GM21723 (cell line): ENCODE data around the gene SPATA25.
"Not testable (repeated sequence)": the region's sequence is repeated elsewhere in the genome, so short reads cannot be mapped to it uniquely, and the experiment has no call there.

ENCODE experiments used
- ATAC-seq: cut with Tn5 transposase; IDR thresholded peaks from one replicate; pipeline ENCODE4 v1.9.1; 2021; ENCODE audit warnings: mild to moderate bottlenecking, moderate library complexity; ENCODE audit not compliant: unreplicated experiment

Gene SPATA25

DNA sequence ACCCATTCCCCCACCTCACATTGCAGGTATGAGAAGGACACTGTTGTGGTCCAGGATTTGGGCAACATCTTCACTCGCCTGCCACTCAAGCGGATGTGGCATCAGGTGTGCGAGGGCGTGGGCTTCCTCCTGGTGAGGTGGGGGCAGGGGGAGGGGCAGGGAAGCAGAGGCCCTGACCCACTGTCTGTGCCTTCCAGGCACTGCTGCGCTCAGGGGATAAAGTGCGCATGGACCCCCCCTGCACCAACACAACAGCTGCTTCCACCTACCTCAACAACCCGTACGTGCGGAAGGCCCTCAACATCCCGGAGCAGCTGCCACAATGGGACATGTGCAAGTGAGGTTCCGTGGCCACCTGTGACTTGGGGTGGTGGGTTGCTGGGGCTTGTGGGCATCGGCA lies 7.4 kb upstream of the SPATA25 start:
- no peak for ATAC-seq

DNA sequence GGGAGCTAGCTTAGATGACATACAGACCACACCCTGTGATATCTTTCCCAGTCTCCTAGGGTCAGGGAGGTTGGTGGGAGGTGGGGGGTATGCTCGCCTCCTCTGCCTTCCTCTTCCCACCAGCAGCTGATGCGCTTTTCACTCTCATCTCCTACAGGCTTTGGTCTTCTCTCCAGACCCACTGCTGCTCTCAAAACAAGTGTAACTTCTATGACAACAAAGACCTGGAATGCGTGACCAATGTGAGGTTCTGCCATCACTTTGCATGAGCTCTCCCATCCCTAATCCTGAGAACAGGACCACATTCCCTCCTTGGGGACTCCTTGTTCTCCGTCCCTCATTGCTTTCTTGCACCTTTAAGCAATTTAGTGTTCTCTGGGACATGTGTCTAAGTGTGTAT lies 6.4 kb upstream of the SPATA25 start:
- ATAC-seq, result no peak

DNA sequence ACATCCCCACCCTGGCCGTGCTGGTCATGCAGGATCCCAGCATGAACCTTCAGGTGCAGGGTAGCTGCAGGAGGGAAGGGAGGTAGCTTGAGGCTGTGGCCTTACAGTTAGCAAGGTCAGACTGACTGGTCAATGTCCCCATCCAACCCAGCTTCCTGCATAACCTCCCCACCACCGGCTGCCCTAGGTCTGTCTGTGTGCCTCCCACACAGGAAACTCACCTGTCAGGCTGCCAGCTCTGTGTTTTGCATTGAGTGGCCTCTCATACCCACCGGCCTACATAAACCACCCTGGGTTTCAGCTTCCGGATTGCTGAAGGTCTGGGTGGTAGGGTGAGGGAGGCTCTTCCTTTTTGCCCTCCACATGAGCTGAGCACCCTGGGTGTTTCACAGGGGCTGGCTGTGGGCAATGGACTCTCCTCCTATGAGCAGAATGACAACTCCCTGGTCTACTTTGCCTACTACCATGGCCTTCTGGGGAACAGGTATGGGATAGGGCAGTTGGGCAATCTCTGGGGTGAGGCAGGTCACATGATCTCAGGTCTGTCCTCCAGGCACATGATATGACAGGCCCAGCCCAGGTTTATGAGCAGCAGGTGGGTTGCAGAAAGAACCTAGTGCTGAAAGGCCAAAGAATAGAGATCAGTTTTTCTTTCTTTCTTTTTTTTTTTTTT lies 5.5 kb upstream of the SPATA25 start:
- ATAC-seq, result no peak

DNA sequence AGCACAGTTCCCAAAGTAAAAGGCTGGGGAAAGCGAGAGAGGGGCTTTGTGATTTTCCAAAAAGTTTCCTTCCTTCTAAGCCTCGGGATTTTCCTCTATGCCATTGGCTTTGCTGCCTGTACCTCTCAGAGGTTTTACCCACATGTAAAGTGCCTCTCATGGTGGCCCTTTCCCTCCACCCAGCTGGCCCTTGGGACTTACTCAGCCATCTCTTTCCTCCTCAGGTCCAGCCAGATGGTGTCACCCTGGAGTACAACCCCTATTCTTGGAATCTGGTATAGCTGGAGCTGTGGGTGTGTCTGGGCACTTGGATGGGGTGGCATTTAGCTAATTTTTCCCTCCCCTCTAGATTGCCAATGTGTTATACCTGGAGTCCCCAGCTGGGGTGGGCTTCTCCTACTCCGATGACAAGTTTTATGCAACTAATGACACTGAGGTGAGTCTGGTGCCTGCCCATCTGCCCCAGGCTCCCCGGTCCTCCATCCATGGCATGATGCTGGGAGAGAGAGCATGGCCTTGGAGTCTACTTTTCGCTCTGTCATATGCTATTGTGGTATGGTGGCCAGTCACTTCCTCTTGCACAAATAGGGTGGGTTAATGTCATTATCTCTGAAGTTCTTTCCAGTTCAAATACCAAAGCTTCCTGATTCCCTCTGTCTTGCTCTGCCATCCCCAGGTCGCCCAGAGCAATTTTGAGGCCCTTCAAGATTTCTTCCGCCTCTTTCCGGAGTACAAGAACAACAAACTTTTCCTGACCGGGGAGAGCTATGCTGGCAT lies 4.8 kb upstream of the SPATA25 start:
- no peak for ATAC-seq

- peak; percentile 78 for ATAC-seq
Measured at GRCh38 chr20:45890985-45891983, 3.9 kb upstream of the SPATA25 start, which contains the start of the genes CTSA and NEURL2. Gene CTSA (plus strand): TSS chr20:45891335. CDS start chr20:45891569, 234 bp downstream. Gene NEURL2 (minus strand): TSS chr20:45891208. CDS start chr20:45890991, 217 bp downstream.

GRCh38 chr20:45890077-45890984 lies 2.9 kb upstream of the SPATA25 start:
- ATAC-seq, result peak; percentile 26

GRCh38 chr20:45888681-45889080 lies 1.3 kb upstream of the SPATA25 start:
- no peak for ATAC-seq

- no peak for ATAC-seq
Measured at GRCh38 chr20:45886590-45887345, 654 bp downstream of the SPATA25 start.

- ATAC-seq, result no peak
Measured at GRCh38 chr20:45883100-45883469, 4.3 kb downstream of the SPATA25 start.

DNA sequence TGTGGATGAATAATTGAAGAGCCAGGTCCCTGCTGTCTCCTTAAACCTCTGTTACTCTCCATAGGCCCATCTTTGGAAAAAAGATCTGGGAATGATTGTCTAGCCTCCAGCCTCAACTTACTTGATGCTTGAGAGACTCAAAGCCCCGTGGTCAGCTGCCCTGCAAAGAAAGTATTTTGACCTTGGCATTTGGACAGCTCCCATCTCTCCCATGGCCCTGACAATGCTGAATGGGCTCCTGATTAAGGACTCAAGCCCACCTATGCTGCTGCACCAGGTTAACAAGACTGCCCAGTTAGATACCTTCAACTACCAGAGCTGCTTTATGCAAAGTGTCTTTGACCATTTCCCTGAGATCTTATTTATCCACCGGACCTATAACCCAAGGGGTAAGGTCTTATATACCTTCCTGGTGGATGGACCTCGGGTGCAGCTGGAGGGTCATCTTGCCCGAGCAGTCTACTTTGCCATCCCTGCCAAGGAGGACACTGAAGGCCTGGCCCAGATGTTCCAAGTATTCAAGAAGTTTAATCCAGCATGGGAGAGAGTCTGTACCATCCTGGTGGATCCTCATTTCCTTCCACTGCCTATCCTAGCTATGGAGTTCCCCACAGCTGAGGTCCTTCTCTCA lies 4.8 kb downstream of the SPATA25 start:
- ATAC-seq, result no peak

GRCh38 chr20:45880988-45881788 lies 6.2 kb downstream of the SPATA25 start, which contains the start of gene ZSWIM1:
Gene ZSWIM1 (plus strand): TSS chr20:45881227. CDS start chr20:45882593, 1,366 bp downstream.
- peak; percentile 99 for ATAC-seq

DNA sequence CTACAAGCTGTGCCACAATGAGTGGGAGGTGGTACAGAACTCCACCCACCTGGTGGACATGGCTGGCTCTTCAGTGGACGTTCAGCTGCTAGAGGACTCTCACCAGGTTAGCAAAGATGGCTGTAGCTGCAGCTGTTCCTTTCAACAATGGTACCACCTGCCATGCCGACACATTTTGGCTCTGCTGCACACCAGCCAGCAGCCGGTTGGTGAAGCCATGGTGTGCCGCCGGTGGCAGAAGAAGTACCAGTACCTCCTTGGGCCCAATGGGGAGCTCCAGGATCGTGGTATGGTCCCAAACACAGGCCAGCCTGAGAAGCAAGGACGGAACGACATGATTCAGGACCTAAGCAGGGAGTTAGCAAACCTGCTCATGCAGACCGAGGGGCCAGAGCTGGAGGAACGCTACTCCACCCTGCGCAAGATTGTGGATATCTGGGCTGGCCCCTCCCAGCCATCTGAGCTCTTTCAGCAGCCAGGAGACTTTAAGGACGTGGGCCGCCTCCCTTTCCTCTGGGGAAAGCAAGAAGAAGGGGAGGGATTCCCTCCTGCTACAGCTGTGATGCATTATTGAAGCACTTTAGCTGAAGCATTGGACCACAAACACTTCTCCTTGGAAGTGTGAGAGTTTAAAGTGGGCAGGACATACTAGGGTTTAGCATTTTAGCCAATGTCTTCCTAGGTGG lies 9.2 kb downstream of the SPATA25 start:
- no peak for ATAC-seq

GRCh38 chr20:45874576-45874975 lies 12.8 kb downstream of the SPATA25 start:
- ATAC-seq, result no peak

DNA sequence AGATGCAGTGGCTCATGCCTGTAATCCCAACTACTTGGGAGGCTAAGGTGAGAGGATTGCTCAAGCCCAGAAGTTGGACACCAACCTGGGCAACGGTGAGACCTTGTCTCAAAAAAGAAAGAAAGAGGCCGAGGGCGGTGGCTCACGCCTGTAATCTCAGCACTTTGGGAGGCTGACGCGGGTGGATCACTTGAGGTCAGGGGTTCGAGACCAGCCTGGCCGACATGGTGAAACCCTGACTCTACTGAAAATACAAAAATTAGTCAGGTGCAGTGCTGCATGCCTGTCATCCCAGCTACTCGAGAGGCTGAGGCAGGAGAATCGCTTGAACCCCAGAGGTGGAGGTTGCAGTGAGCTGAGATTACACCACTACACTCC lies 13.3 kb downstream of the SPATA25 start:
- ATAC-seq, result not testable (repeated sequence)

DNA sequence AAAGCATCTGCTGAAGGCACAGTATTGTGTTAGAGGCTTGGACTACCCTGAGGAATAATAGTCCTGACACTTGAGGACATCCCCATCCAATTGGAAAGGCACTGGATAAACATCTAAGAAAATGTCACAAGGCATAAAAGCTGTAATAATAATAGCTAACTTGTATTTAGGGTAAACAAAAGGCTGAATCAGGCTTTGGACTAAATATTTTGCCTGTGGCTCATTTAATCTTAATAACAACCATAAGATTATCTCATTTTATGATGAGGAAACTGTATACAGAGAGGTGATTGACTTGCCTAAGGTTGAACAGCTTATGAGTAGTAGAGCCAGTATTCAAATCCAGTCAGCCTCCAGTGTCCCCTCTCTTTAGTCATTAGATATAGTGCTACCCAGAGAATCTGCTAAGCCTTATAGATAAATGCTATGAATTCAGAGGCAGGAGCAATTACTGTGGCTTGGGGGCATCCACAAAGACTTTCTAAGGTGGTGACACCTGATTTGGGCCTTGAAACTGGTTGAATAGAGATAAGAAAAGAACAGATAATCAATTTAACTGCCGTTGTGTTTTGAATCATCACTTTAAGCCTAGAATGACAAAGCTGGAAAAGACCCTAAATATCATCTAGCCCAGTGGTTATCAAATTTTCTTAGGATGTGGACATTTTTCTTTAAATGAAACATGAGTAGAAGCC lies 13.9 kb downstream of the SPATA25 start:
- ATAC-seq, result no peak

DNA sequence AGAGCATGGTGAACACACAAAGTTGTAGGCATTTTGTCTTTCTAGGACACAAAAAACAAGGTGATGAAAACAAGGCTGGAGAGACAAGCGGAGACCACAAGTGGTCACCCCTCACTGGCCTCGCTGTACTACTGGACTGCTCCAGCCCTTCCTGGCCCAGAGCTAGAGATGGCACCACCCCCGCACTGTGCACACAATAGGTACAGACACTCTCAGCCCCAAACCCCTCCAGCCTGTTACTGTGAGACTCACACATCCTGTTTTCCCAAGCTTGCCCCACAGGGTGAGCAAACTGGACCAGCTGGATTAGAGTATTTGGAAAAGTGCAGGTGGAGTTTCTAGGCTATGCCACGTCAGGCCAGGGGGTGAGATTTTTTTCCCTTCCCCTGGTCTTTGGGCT lies 14.8 kb downstream of the SPATA25 start:
- ATAC-seq, result no peak

- ATAC-seq, result no peak
Measured at GRCh38 chr20:45867819-45868176, 19.6 kb downstream of the SPATA25 start.
